Measurements from ENCODE around the gene LGALS14. TPM values are rescaled to one million over a fixed set of nuclear protein-coding genes. Genes with fewer than 3 reads are reported as not detected.

Gene LGALS14
- total RNA-seq, 2 donors from 2014 or later: not detected

- WGBS: 70% methylated on average over 5 of the region's 5 CpGs
- no peaks in the 10 kb centered on the region for H3K4me1 ChIP-seq (replicated peaks)
These were observed 3.0 kb upstream of the LGALS14 start for GRCh38 chr19:39701291-39701690.

DNA sequence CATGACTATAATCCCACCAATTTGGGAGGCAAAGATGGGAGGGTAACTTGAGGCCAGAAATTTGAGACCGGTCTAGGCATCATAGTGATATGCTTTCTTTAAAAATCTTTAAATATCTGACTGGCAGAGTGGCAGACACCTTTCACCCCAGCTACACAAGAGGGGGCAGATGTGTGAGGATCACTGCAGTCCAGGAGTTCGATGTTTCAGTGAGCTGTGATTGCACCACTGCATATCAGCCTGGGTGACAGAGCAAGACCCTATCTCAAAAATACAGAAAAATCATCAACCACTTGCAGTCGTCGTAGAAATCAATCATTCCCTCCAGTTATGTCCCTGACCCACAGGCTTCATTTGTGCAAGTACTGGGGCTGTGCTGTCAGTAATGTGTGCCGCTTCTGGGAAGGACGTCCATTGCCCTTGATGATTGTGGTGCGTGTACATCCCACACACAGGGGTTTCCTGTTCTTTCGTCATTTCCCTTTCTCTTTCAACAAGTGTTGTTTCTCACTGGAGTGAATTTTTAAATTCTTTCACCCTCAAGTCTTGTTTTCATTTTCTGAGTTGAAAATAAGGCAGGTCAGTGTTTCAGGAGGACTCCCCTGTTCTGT is 1.4 kb downstream of the LGALS14 start:
- H3K4me3 ChIP-seq: no peak overlapping the region
- intact Hi-C loops (cut with DNase I): no loop called here
- WGBS: 77% methylated on average over 8 of the region's 8 CpGs
- H3K4me1 ChIP-seq (replicated peaks): no peaks in the 10 kb centered on the region
- no peaks in the 10 kb centered on the region for H3K36me3 ChIP-seq
- H3K27ac ChIP-seq: no peak overlapping the region
- no peak for DNase-seq (ENCODE audit: low spot score)
- no peaks in the 10 kb centered on the region for H3K9me3 ChIP-seq
- no peak for TF ChIP-seq POLR2AphosphoS5 (IDR thresholded peaks at IDR 0.05)
- no peak for TF ChIP-seq POLR2A (IDR thresholded peaks at IDR 0.05)
- TF ChIP-seq, protein P1, sequence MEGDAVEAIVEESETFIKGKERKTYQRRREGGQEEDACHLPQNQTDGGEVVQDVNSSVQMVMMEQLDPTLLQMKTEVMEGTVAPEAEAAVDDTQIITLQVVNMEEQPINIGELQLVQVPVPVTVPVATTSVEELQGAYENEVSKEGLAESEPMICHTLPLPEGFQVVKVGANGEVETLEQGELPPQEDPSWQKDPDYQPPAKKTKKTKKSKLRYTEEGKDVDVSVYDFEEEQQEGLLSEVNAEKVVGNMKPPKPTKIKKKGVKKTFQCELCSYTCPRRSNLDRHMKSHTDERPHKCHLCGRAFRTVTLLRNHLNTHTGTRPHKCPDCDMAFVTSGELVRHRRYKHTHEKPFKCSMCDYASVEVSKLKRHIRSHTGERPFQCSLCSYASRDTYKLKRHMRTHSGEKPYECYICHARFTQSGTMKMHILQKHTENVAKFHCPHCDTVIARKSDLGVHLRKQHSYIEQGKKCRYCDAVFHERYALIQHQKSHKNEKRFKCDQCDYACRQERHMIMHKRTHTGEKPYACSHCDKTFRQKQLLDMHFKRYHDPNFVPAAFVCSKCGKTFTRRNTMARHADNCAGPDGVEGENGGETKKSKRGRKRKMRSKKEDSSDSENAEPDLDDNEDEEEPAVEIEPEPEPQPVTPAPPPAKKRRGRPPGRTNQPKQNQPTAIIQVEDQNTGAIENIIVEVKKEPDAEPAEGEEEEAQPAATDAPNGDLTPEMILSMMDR (IDR thresholded peaks at IDR 0.05): no peak
- no peaks in the 10 kb centered on the region for H3K27me3 ChIP-seq (replicated peaks; ENCODE audit: insufficient read depth)

More at GRCh38 chr19:39701291-39701690, 3.0 kb upstream of the LGALS14 start:
- intact Hi-C loops (cut with DNase I): no loop called here
- no peak for DNase-seq (ENCODE audit: low spot score)
- Histone ChIP-seq H3K9me3 (no peaks in the 10 kb centered on the region), H3K36me3 (no peaks in the 10 kb centered on the region), H3K27ac (no peak overlapping the region), H3K4me3 (no peak overlapping the region), H3K27me3 (replicated peaks; ENCODE audit: insufficient read depth) (no peaks in the 10 kb centered on the region)
- TF ChIP-seq, protein P1 (IDR thresholded peaks at IDR 0.05): no peak
- no peak for TF ChIP-seq POLR2AphosphoS5 (IDR thresholded peaks at IDR 0.05)
- no peak for TF ChIP-seq POLR2A (IDR thresholded peaks at IDR 0.05)

- Histone ChIP-seq H3K9me3 (no peaks in the 10 kb centered on the region), H3K4me1 (replicated peaks) (no peaks in the 10 kb centered on the region), H3K27me3 (replicated peaks; ENCODE audit: insufficient read depth) (no peaks in the 10 kb centered on the region), H3K4me3 (no peak overlapping the region), H3K27ac (no peak overlapping the region), H3K36me3 (no peaks in the 10 kb centered on the region)
- intact Hi-C loops (cut with DNase I): no loop called here
- TF ChIP-seq POLR2AphosphoS5 (IDR thresholded peaks at IDR 0.05) (no peak), POLR2A (IDR thresholded peaks at IDR 0.05) (no peak)
- TF ChIP-seq, protein P1 (IDR thresholded peaks at IDR 0.05): no peak
- WGBS: 86% methylated on average over 6 of the region's 6 CpGs
- no peak for DNase-seq (ENCODE audit: low spot score)
These were observed 4.3 kb downstream of the LGALS14 start for GRCh38 chr19:39708594-39708993.

DNA sequence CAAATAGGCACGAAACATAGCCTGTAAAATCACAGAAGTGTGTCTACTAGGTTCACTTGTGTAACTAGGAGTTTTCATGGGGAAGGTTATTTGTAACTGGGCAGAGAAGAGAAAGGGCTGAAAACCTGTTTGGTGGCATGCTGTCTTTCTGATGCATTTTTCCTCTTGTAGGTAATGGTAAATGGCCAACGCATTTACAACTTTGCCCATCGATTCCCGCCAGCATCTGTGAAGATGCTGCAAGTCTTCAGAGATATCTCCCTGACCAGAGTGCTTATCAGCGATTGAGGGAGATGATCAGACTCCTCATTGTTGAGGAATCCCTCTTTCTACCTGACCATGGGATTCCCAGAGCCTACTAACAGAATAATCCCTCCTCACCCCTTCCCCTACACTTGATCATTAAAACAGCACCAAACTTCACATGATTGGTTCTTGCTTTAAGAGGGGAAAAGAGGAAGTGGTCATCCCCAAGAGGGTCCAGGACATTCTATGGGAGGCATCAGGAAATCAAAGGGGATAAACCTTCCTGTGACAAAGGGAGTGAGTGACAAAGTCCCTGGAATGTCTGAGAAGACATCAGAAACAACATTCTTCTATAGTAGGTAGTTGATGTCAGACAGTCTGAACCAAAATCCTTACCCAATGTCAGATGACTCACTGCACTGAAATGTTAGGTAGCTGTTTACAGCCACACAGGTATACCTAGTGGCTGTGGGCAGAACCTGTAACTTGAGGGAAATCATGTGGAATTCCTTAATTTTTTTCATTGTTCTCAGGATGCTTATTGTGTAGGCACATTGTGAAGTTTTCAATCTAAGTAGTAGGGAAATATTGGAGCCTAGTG is 5.0 kb downstream of the LGALS14 start:
- H3K36me3 ChIP-seq: no peaks in the 10 kb centered on the region
- 79% methylated on average over 5 of the region's 5 CpGs for WGBS
- no peaks in the 10 kb centered on the region for H3K27me3 ChIP-seq (replicated peaks; ENCODE audit: insufficient read depth)
- no peak overlapping the region for H3K27ac ChIP-seq
- no peak for DNase-seq (ENCODE audit: low spot score)
- no peak overlapping the region for H3K4me3 ChIP-seq
- no peaks in the 10 kb centered on the region for H3K9me3 ChIP-seq
- no peaks in the 10 kb centered on the region for H3K4me1 ChIP-seq (replicated peaks)
- intact Hi-C loops (cut with DNase I): no loop called here
- TF ChIP-seq, protein P1 (IDR thresholded peaks at IDR 0.05): no peak
- no peak for TF ChIP-seq POLR2A (IDR thresholded peaks at IDR 0.05)
- no peak for TF ChIP-seq POLR2AphosphoS5 (IDR thresholded peaks at IDR 0.05)
